ENCODE measurements around the gene NMBR.

The NMBR gene

DNA sequence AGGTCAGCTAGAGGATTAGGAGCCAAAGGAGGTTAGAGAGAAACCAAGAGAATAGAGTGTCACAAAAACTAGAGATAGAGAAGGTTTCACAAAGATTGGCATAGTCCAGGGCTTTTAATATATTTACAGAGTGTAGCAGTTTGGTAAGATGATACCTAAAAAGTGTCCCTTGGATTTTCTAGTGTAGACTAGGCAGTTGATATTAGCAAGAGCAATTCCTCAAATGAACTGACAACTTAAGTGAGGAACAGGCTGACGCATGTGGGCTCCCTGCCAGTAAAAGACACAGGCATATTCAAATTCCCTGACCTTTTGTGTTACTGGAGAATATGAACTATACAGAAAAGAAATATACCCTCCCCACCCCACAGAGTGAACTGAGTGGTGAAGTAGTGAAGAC lies 40.3 kb upstream of the NMBR start (continued):
- TF ChIP-seq, protein P1, sequence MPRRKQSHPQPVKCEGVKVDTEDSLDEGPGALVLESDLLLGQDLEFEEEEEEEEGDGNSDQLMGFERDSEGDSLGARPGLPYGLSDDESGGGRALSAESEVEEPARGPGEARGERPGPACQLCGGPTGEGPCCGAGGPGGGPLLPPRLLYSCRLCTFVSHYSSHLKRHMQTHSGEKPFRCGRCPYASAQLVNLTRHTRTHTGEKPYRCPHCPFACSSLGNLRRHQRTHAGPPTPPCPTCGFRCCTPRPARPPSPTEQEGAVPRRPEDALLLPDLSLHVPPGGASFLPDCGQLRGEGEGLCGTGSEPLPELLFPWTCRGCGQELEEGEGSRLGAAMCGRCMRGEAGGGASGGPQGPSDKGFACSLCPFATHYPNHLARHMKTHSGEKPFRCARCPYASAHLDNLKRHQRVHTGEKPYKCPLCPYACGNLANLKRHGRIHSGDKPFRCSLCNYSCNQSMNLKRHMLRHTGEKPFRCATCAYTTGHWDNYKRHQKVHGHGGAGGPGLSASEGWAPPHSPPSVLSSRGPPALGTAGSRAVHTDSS (tag by site-specific recombination; IDR thresholded peaks at IDR 0.05), result no peak
- TF ChIP-seq ZNF221 (tag by site-specific recombination; IDR thresholded peaks at IDR 0.05; ENCODE audit: borderline replicate concordance) (no peak), ZNF664 (tag by site-specific recombination; IDR thresholded peaks at IDR 0.05) (no peak), ZNF138 (tag by site-specific recombination; IDR thresholded peaks at IDR 0.05; ENCODE audit: borderline replicate concordance) (no peak), WT1 (tag by site-specific recombination; IDR thresholded peaks at IDR 0.05) (peak; percentile 58; the same call in 1 of the 2 replicates), ZSCAN30 (tag by site-specific recombination; IDR thresholded peaks at IDR 0.05) (no peak), ZNF404 (tag by site-specific recombination; IDR thresholded peaks at IDR 0.05) (no peak), TRIM28 (IDR thresholded peaks at IDR 0.05; ENCODE audit: borderline replicate concordance, low read length) (peak; percentile 94; the same call in 1 of the 2 replicates), OSR2 (tag by site-specific recombination; IDR thresholded peaks at IDR 0.05) (no peak; the same call in 1 of the 2 replicates), KLF16 (tag by site-specific recombination; IDR thresholded peaks at IDR 0.05) (no peak), KLF1 (tag by site-specific recombination; IDR thresholded peaks at IDR 0.05) (no peak), ZNF248 (tag by site-specific recombination; IDR thresholded peaks at IDR 0.05) (no peak), ZNF433 (tag by site-specific recombination; IDR thresholded peaks at IDR 0.05; ENCODE audit: low read depth) (no peak), ZNF366 (tag by site-specific recombination; conservative IDR thresholded peaks at IDR 0.05) (peak; percentile 53), ZNF830 (tag by site-specific recombination; IDR thresholded peaks at IDR 0.05; ENCODE audit: low read depth) (no peak), ZNF302 (tag by site-specific recombination; IDR thresholded peaks at IDR 0.05; ENCODE audit: low read depth) (no peak), ZNF223 (tag by site-specific recombination; IDR thresholded peaks at IDR 0.05) (no peak), ZNF155 (tag by site-specific recombination; IDR thresholded peaks at IDR 0.05) (no peak), SETDB1 (IDR thresholded peaks at IDR 0.05; ENCODE audit: insufficient read length, low read length) (peak; percentile 51), ZNF184 (tag by site-specific recombination; IDR thresholded peaks at IDR 0.05) (peak; percentile 78; the same call in 1 of the 2 replicates), ZNF146 (tag by site-specific recombination; IDR thresholded peaks at IDR 0.05) (no peak), ZNF169 (tag by site-specific recombination; IDR thresholded peaks at IDR 0.05) (no peak), ZNF626 (tag by site-specific recombination; IDR thresholded peaks at IDR 0.05) (no peak), ZBTB21 (tag by site-specific recombination; IDR thresholded peaks at IDR 0.05) (no peak), ZNF623 (tag by site-specific recombination; IDR thresholded peaks at IDR 0.05) (no peak), ZNF24 (tag by site-specific recombination; IDR thresholded peaks at IDR 0.05) (peak; percentile 60; the same call in 1 of the 2 replicates)
- TF ChIP-seq, protein P2, sequence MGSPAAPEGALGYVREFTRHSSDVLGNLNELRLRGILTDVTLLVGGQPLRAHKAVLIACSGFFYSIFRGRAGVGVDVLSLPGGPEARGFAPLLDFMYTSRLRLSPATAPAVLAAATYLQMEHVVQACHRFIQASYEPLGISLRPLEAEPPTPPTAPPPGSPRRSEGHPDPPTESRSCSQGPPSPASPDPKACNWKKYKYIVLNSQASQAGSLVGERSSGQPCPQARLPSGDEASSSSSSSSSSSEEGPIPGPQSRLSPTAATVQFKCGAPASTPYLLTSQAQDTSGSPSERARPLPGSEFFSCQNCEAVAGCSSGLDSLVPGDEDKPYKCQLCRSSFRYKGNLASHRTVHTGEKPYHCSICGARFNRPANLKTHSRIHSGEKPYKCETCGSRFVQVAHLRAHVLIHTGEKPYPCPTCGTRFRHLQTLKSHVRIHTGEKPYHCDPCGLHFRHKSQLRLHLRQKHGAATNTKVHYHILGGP (tag by site-specific recombination; IDR thresholded peaks at IDR 0.05), result no peak
- TF ChIP-seq, protein P3, sequence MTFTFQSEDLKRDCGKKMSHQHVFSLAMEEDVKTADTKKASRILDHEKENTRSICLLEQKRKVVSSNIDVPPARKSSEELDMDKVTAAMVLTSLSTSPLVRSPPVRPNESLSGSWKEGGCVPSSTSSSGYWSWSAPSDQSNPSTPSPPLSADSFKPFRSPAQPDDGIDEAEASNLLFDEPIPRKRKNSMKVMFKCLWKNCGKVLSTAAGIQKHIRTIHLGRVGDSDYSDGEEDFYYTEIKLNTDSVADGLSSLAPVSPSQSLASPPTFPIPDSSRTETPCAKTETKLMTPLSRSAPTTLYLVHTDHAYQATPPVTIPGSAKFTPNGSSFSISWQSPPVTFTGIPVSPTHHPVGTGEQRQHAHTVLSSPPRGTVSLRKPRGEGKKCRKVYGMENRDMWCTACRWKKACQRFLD (tag by site-specific recombination; IDR thresholded peaks at IDR 0.05), result no peak
- TF ChIP-seq, protein P4, sequence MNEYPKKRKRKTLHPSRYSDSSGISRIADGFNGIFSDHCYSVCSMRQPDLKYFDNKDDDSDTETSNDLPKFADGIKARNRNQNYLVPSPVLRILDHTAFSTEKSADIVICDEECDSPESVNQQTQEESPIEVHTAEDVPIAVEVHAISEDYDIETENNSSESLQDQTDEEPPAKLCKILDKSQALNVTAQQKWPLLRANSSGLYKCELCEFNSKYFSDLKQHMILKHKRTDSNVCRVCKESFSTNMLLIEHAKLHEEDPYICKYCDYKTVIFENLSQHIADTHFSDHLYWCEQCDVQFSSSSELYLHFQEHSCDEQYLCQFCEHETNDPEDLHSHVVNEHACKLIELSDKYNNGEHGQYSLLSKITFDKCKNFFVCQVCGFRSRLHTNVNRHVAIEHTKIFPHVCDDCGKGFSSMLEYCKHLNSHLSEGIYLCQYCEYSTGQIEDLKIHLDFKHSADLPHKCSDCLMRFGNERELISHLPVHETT (tag by site-specific recombination; IDR thresholded peaks at IDR 0.05), result no peak
- TF ChIP-seq, protein P5, sequence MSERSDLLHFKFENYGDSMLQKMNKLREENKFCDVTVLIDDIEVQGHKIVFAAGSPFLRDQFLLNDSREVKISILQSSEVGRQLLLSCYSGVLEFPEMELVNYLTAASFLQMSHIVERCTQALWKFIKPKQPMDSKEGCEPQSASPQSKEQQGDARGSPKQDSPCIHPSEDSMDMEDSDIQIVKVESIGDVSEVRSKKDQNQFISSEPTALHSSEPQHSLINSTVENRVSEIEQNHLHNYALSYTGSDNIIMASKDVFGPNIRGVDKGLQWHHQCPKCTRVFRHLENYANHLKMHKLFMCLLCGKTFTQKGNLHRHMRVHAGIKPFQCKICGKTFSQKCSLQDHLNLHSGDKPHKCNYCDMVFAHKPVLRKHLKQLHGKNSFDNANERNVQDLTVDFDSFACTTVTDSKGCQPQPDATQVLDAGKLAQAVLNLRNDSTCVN (tag by site-specific recombination; optimal IDR thresholded peaks at IDR 0.05), result no peak
- TF ChIP-seq, protein P6, sequence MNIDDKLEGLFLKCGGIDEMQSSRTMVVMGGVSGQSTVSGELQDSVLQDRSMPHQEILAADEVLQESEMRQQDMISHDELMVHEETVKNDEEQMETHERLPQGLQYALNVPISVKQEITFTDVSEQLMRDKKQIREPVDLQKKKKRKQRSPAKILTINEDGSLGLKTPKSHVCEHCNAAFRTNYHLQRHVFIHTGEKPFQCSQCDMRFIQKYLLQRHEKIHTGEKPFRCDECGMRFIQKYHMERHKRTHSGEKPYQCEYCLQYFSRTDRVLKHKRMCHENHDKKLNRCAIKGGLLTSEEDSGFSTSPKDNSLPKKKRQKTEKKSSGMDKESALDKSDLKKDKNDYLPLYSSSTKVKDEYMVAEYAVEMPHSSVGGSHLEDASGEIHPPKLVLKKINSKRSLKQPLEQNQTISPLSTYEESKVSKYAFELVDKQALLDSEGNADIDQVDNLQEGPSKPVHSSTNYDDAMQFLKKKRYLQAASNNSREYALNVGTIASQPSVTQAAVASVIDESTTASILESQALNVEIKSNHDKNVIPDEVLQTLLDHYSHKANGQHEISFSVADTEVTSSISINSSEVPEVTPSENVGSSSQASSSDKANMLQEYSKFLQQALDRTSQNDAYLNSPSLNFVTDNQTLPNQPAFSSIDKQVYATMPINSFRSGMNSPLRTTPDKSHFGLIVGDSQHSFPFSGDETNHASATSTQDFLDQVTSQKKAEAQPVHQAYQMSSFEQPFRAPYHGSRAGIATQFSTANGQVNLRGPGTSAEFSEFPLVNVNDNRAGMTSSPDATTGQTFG (tag by site-specific recombination; IDR thresholded peaks at IDR 0.05; ENCODE audit: borderline replicate concordance), result no peak
- TF ChIP-seq, protein P7, sequence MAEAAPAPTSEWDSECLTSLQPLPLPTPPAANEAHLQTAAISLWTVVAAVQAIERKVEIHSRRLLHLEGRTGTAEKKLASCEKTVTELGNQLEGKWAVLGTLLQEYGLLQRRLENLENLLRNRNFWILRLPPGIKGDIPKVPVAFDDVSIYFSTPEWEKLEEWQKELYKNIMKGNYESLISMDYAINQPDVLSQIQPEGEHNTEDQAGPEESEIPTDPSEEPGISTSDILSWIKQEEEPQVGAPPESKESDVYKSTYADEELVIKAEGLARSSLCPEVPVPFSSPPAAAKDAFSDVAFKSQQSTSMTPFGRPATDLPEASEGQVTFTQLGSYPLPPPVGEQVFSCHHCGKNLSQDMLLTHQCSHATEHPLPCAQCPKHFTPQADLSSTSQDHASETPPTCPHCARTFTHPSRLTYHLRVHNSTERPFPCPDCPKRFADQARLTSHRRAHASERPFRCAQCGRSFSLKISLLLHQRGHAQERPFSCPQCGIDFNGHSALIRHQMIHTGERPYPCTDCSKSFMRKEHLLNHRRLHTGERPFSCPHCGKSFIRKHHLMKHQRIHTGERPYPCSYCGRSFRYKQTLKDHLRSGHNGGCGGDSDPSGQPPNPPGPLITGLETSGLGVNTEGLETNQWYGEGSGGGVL (tag by site-specific recombination; IDR thresholded peaks at IDR 0.05), result no peak
